HG03439 (cell line): ENCODE results near the gene NOPCHAP1.
"Not testable (repeated sequence)": the region's sequence is repeated elsewhere in the genome, so short reads cannot be mapped to it uniquely, and the experiment has no call there.

Experiments used
- ATAC-seq: cut with Tn5 transposase; IDR thresholded peaks from one replicate; pipeline ENCODE4 v1.9.1; 2021; ENCODE audit warnings: mild to moderate bottlenecking, moderate library complexity; ENCODE audit not compliant: unreplicated experiment

NOPCHAP1 gene

DNA sequence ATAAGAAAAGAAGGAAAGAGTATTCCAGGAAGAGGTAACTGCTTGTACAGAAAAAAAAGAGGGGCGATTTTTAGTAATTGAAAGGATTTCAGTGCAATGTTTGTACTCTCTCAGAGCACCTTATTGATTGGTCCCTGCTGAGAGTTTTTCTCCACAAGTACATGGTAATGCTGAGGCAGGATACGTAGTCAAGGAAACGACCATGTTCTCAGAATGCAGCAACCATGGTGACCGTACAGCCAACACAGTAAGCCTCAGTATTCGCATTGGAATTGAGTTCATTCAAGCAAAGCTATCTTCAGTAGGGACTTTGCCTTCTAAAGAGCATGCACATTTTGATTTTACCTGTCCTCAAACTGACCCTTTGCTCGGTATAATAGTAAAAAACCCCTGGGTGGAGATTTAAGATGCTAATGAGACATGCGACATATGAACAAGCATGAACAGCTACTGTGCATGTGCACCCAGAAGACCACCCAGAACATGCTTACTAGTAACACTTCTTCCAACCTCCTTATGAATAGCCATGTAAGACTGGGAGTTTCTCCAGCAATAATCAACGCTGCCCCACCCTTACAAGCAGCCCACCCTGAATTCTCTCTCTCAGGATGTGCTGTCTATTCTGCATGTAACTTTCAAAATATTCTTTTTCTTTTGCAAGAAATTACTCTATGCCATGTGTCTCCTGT, 21.8 kb upstream of the NOPCHAP1 start:
- ATAC-seq = no peak

DNA sequence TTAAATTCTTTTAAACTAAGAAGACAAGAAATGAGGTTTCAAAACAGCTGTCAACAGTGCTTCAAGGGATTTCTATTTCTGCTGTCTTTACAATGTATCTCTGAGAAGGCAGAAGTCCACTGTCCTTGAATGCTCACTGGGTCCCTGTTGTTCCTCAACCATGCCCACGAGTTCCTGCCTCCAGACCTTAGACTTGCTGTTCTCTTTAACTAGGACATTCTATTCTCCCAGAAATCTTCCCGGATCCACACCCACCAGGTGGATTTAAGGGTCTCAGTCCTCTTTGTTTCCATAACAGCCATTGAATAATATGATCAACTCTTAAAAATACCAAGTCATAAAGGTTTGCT, 21.3 kb upstream of the NOPCHAP1 start:
- no peak for ATAC-seq

DNA sequence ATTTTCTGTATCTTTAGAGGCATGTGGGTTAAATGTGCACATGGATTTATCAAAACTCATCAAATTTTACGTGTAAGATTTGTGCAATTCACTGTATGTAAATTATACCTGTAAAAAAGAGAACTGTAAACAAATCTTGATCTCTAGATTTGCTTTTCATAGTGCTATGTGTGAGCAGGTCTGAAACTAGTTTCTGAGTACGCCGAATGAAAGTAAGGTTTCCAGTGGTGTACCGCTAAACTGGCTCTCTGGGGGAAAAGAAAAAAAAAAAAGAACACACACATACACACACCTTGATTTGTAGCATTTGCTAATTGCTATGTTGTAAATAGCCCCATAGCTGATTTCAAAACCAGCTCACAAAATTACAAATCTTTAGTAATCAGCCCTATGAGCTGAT, 19.4 kb upstream of the NOPCHAP1 start:
- ATAC-seq = peak; percentile 77

DNA sequence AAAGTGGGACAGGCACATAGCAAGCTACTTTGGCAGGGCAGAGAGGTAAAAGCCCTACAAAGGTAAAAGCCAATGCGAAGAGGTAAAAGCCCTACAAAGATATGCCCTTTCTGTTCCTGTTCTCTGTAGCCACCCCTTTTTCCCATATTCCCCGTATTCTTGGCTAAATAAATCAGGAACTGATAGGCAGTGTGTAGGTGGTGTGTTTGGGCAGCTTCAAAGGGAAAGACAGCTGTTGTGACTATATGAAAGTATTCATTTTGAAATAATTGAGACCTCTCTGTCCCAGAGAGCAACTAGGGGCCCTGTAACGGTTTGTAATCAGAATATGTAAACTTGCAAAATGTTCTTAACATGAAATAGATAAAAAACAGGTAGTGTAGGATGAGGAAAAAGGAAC, 16.8 kb upstream of the NOPCHAP1 start:
- no peak for ATAC-seq

GRCh38 chr12:104971306-104971705, 14.8 kb upstream of the NOPCHAP1 start:
- ATAC-seq = no peak

DNA sequence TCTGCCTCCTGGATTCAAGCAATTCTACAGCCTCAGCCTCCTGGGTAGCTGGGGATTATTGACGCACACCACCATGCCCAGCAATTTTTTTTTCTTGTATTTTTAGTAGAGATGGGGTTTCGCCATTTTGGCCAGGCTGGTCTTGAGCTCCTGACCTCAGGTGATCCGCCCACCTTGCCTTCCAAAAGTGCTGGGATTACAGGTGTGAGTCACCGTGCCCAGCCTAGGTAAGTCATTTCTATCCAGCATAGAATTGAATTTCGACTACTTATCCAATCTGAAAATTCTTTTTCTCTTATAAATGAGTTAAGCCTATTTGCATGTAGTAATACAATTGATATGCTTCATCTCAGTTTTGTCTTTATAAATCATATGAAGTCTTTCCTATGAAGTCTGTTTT, 12.9 kb upstream of the NOPCHAP1 start:
- no peak for ATAC-seq

DNA sequence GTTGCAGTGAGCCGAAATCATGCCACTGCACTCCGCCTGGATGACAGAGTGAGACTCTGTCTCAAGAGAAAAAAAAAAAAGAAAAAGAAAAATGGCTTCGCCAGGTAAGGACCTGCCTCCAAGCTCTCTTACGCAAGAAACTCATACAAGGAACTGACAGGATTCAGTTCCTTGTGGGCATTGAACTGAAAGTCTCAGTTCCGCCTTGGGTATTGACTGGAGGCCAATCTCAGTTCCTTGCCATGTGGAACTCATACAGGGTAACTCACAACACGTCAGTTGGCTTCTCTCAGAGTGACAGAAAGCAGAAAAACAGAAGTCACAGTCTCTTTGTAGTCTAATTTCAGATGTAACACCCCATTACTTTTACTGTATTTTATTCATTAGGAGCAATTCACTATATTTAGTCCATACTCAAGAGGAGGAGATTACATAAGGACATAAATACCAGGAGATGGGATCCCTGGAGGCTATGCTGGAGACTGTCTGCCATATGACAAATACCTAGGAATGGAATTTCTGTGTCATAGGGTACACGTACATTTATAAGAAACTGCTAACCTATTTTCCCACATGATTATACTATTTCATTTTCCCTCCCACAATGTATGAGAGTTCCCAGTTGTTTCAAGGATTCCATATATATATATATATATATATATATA, 11.4 kb upstream of the NOPCHAP1 start:
- ATAC-seq = peak; percentile 99

DNA sequence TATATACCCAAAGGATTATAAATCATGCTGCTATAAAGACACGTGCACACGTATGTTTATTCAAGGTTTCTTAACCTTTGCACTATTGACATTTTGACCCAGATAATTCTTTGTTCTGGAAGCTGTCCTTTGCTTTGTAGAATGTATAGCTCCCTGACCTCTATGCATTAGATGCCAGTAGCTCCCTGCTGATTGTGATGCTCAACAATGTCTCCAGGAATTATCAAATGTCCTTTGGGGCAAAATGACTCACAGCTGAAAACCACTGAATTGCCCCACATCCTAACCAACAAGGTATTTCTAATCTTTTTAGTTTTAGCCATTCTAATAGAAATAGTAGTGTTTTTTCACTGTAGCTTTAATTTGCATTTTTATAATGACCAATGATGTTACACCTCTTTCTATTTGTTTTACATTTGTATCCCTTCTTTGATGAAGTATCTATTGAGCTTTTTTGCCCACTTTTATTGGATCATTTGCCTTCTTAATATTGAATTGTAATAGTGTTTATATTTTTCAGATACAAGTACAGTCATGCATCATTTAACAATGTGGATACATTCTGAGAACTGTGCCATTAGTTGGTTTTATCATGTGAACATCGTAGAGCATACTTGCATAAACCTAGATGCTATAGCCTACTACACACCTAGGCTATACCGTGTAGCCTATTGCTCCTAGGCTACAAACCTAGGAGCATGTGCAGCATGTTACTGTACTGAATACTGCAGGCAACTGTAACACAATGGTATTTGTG, 10.4 kb upstream of the NOPCHAP1 start:
- no peak for ATAC-seq

- ATAC-seq = no peak
Measured at GRCh38 chr12:104976703-104977102, 9.4 kb upstream of the NOPCHAP1 start.

DNA sequence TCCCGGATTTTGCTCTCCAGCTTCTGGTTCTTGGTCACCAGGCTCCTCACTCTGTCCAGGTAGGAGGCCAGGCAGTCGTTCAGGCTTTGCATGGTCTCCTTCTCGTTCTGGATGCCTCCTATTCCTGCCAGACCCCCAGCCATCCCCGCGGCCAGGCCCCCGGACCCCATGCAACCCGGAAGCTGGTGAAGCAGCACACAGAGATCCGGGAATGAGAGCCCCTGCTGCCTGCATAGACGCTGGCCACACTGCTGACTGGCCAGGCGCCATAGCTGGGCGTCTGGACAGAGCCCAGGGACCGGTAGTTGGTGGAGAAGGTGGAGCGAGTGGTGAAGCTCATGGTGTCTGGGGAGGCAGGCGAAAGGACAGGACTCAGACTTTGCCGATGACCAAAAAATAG, 8.4 kb upstream of the NOPCHAP1 start:
- not testable (repeated sequence) for ATAC-seq

GRCh38 chr12:104985206-104985605, 910 bp upstream of the NOPCHAP1 start:
- ATAC-seq = no peak

DNA sequence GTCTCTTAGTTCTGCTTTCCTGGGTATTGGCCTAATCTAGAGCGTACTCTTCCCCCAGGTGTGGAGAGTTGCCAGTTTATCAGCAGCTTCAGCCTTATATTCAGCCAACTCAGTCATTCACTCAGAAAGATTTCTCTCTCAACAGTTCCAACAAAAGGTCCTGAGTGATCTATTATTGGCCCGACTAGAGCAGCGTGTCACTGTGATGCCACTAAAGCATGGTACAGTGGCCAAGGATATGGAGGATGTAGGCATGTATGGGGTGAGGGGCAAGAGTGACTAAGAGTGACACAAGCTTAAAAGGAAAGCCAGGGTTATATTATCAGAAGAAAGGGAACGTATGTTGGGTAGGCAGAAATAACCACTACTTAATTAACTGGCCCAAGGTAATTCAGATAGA, 4.8 kb downstream of the NOPCHAP1 start:
- ATAC-seq = no peak

DNA sequence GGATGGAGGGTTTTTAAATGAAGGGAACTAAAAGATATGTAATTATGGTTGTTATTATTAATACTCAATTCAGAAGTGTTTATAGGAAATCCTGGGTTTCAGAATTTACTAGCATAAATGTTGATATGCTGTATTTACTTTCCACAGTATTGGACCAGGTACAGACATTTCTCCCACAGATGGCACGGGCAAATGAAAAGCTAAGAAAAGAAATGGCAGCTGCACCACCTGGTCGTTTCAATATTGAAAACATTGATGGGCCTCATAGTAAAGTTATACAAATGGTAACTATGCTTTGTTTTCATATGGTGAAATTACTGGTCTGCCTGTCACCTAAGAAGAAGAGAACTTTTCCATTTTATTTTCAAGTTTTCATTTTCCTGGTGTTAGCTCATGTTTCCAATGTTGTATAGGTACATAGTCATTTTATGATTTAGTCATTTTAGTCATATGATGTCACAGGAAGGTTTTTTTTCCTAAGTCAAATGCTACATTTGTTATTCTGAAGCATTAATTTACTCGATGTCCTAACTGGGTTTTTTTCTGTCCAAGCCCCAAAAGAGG, 5.5 kb downstream of the NOPCHAP1 start:
- no peak for ATAC-seq

- no peak for ATAC-seq
Measured at GRCh38 chr12:104994336-104994735, 8.2 kb downstream of the NOPCHAP1 start.

DNA sequence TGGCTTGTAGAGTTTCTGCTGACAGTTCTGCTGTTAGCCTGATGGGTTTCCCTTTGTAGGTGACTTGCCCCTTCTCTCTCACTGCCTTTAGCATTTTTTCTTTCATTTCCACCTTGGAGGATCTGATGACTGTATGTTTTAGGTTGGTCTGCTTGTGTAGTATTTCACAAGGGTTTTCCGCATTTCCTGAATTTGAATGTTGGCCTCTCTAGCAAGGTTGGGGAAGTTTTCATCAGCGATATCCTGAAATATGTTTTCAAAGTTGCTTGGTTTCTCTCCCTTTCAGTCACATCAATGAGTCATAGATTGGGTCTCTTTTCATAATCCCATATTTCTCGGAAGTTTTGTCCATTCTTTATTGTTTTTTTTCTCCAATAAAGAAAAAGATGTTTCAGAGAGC, 11.4 kb downstream of the NOPCHAP1 start:
- ATAC-seq = no peak

GRCh38 chr12:104998423-104999346, 12.6 kb downstream of the NOPCHAP1 start:
- no peak for ATAC-seq

- ATAC-seq = no peak
Measured at GRCh38 chr12:104999347-104999685, 13.2 kb downstream of the NOPCHAP1 start.

DNA sequence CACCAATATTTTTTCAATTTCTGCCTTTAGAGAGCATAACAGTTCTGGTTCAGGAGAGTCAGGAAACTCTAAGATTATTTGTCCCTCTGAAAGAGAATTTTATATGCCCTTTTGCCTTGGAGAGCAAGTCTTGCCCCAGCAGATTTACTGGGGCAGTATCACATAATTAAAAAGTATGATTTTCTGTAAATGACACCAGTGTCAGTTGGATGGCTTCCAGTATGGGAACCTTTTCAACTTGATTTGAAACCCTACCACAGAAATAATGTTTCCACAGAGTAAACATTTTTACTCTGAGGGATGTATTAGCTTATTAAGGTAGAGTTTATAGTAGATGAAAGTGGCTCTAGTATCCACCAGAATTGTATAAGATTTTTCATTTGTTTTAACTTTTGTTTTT, 15.4 kb downstream of the NOPCHAP1 start:
- no peak for ATAC-seq

- ATAC-seq = no peak
Measured at GRCh38 chr12:105013892-105014291, 27.8 kb downstream of the NOPCHAP1 start.

- no peak for ATAC-seq
Measured at GRCh38 chr12:105014603-105015002, 28.5 kb downstream of the NOPCHAP1 start.

DNA sequence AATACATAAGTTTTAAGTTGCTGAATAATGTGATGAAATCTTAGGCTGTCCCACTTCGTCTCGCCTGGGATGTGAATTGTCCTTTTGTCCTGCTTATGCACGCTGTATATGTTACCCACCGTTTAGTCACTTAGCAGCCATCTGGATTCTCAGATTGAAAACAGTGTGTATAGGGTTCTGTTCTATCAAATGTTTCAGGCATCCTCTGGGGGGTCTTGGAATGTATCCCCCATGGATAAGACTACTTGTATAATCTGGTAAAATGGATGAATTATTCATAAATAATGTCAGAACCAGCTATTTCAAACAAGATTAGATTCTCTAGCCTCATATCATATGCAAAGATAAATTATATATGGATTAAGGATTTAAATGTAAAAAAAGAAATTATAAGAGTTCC, 29.4 kb downstream of the NOPCHAP1 start:
- no peak for ATAC-seq
